GM19468 (cell line): ENCODE results near the gene TSHZ1.
A peak's percentile ranks its signal among the peaks of the same experiment; 100 is the strongest.

ENCODE experiments used
- ATAC-seq: cut with Tn5 transposase; IDR thresholded peaks from one replicate; pipeline ENCODE4 v1.9.1; 2021; ENCODE audit warnings: mild to moderate bottlenecking, moderate library complexity, moderate number of reproducible peaks; ENCODE audit not compliant: unreplicated experiment; ENCODE audit errors: extremely low read depth

The TSHZ1 gene

DNA sequence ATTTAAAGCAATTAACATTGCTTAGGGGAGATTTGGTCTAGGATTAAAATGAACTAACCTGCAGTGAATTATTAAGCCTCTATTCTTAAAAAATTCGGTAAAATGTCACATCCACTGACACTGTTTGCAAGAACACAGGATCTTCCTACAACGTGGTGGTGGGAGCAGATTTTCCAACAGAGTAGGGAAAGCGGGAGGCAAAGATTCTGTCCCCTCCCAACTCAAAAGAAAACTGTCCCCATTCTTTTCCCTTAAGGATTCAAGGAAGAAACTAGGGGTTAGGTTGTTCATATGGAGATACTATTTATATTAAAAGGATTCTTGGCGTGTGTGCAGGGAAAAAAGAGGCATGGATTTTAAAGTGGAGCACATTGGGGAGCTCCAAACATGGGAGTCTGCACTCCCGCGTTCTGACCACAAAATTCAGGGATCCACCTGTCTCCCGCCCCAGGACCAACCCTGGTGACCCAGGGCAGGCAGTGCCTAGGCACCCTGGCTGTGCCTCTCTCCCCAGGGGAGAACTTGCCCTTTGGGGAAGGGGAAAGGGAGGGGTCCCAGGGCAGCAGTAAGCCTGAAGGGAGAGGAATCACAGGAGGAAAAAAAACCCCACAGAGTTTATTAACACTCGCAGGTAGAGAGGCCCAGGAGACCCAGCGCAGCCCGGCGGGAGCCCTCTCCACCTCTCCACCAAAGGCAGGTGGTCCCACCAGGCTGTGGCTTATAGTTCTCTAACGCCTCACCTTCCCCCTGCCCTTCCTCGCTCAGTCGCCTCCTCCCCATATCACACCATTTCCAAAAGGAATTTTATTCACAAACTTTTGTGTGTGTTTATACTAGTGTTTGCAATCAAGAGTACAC, 3.9 kb upstream of the TSHZ1 start:
- no peak for ATAC-seq

DNA sequence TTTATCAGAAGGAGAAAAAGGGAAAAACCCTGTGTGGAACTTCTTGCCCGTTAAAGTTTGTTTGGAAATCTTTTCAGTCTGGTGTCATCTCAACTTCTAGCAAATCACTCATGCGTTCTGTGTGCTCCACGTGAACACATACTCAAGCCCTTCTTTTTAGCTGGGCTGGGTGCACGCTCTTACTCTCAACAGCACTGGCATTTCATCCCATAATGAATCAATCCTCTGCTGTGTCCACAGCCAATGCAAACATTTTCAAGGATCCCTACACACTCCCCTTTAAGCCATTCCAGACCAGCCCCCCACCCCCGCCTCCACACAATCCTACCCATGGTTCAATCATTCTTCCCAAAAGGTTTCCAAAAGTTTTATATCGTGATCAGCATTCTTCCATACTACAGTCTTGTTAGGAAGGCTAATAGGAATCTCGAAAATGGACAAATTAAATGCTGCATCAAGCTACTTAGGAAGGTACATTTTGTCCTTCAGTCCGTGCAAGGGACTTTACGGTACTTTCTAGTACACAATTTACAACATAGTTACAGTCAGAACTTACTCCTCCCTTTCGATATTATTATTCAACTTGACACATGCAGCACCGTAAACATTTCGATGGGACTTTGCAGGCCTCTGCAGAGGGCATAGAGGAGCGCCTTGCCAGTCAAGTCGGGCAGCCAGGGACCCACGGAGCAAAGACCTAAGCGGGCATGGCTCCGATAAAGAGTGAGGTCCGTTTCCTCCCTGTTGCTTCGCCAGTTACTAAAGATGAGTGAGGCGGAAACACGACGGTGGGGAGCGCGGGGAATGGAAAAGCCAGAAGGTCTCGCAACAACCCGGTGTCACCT, 3.1 kb upstream of the TSHZ1 start:
- ATAC-seq: no peak

DNA sequence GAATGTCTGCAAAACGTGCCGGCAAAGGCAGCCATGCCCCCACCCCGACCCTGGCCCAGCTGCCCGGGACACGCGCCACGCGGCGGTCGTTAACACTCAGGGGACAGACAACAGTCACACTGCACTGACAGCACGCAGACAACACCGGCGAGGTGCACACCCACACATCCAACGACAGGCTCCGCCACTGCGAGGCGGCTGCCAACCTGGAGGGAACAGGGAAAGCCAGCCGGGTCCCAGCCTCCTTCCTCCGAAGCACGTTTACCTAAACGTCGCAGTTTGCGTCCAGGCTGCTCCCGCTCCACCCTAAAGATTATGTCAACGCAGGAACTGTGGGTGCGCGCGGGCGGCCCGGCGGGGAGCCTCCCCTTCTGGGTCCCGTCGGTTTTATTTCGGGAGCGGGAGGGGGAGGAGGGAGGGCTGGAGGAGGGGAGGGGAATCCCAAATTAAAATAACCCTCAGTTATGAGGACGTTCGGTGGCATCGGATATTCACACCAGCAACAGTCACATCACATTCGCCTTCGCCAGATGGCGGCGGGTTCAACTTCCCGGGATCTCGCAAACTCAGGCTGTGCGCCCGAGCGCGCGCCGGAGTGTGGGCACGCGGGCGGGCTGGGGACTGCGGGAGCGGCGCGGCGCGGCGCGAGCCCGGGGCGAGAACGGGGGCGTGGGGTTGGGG, 2.3 kb upstream of the TSHZ1 start:
- ATAC-seq: no peak

DNA sequence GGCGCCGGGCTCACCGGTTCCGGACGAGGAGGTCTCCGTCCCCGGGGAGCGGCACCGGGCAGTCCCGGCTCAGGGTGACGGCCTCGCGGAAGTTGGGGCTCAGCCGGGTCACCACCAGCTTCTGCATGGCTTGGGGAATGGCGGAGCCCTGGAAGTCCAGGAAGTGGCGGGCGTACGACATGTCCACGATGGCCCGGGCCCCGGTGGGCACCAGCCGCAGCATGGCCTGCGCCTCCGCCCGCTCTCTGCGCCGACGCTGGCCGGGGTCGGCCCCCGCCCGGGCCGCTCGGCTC, 1.8 kb upstream of the TSHZ1 start:
- ATAC-seq: peak; percentile 6

DNA sequence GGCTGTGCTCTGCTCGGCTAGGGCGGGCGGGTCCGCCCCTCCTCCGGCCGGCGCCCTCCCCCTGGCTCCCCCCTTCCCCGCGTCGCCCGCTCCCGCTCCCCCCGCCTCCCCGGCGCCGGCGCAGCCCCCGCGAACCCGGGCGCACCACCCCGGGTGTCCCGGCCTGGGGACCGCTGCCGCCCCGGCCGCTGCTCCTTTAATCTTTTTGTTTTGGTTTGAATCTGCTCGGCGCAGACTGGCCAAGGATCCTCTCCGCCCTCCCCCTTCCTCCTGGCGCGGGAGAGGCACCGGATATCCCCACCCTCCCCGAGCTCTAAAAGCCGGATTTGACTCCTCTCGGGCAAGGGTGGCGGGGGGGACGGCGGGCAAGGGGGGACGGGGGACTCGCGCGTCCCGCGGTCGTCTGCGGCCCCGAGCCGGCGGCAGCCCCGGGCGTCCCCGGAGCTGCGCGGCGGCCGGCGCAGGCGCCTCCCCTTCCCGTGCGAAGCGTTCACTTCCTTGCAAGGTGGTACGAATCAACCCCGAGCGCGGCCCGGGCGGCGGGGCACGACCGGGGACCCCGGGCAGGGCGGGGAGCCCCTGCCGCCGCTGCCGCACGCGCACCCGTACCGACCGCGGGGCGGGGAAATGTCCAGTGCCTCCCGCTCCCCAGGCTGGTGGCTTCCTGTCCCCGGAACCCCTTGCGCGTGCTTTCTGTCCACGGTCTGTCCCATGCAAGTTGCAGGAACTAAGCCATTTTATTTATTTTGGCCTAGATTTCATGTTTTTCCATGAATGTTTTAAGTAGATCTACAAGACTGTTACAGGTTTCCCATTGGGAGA, 1.3 kb upstream of the TSHZ1 start, which contains the start of gene PTGR3:
Gene PTGR3 (minus strand): TSS at position 11 of the 822 bp plus-strand sequence. CDS start 81 bp downstream, outside the sequence.
- peak; percentile 14 for ATAC-seq

DNA sequence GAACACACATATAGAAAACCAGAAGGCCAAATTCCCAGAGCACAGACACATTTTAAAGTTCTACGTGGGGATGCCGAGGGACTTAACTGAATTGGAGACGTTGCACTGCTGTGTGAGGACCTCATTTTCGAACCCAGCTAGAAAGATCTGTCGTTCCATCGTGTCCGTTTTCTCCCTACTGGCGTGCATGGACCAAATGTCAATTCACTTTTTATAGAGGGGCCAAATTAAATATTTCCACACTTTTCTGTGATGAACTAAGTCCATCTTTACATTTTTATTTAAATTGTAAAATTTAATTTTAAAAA, 692 bp upstream of the TSHZ1 start:
- no peak for ATAC-seq

DNA sequence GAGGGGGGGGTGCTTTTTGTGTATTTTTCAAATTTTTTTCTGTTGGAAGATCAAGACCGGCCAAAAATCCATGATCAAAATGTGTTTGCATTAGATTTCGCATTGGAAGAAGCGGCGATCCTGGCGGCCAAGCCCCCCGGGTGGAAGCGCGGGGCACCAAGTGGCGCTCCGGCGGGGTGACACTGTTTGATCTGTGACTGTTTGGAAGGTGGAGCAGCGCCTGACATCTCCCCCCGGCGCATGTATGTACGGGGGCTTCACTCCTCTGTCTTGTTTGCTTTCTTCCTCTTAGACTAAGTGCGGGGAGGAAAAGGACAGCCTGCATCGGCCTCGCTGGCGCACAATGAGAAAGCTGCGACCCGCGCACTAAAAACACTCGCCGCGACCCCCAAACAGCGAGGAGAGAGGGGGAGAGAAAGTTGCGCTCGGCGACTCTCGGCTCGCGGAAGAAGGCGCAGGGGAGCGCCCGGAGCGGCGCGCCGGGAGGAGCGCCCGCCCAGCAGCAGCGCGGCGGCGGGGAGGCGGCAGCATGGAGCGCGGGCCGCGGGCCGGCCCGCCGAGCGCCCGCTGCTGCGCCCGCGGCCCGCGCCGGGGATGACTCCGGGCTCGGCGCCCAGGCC, 515 bp downstream of the TSHZ1 start:
- ATAC-seq: no peak

DNA sequence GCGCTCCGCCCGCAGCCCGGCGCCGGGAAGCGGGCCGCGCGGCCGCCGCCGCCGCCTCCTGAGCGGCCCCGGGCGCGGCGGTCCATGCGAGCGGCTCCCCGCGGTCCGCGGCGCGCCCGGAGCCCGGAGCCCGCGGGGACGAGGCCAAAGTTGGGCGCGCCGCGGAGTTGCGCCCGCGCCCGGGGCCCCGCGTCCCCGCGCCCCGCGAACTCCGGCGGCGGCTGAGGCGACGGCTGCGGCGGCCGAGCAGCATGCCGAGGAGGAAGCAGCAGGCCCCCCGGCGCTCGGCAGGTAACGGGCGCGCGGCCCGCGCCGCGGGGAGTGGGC, 992 bp downstream of the TSHZ1 start:
- no peak for ATAC-seq

DNA sequence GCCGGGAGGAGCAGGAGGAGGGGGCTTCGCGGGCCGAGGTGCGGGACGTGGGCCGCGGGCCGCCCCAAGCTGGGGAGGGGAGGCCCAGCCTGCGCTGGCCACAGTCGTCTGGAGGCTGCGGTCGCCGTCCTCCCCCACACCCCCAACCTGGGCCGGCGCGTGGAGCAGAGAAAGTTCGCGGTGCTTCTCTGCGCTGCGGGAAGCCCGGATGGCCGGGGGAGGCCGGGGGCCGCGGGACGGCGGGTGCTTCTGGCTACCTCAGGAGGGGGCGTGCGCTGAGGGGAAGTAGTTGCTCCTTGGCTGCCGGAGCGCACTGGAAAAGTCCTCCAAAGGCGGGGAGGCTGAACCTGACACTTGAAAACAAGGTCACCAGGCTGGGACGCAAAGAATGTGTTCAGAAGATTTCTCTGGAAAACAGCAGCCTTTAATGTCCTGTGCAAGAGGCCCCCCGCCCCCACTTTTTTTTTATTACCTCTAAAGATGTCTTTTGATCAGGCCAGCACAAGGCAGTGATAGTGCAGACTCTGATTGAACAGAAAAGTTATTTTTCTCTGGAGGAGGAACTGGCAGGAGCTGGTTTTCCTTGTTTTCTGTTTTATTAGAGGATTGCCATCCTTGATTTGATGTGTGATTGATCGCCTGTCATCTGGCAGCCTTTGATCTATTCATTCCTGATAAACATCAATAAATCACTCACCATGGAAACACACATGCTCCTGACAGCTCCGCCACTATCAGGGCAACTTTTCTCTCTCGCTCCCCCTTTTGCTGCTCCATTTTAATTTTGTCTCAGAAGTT, 1.6 kb downstream of the TSHZ1 start:
- no peak for ATAC-seq

DNA sequence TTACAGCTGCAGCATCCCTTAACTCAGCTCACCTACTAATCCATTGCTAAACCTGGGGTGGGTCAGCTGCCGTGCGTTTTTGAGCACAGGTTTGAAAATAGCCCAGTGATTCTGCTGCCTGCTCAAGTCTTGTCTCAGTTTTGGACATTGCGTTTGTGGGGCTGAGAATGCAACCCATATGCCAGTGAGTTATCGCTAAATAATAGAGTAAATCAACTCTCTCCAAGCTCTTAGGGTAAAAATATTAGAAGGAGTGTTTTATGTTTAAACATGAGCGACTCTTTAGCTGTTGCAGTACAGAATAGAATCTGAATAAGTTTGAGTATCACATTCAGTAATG, 2.1 kb downstream of the TSHZ1 start:
- no peak for ATAC-seq

DNA sequence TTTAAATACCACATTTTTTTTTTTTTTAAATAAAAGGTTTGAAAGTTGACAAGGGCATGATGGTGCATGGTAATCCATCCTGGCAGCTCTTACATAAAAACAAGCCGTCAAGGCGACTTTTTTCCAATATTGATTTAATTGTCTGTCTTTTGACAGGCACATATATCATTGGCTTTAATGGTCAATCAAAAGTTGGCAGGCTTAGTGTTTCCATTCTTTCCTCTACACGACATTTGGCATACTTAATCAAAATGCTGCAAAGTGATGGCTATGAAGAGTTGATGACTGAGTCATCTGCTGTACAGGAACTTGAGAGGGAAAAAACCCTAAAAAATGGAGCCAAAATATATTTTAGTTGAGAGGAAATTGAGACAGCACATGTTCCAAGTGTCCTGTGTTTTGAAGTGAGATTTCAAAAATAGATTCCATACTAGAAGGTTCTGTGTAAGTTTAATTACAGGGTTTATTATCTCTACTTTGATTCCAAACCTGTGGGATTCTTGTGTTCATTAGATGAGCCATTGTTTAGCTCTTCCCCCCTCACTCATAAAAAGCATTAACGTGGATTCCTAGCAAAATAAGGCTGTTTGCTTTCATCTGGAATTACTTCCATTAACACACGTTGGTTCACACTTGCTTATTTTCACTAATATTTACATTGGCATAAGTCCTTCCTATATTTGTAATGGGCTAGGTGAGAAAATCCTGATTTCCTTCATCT, 3.2 kb downstream of the TSHZ1 start:
- no peak for ATAC-seq

DNA sequence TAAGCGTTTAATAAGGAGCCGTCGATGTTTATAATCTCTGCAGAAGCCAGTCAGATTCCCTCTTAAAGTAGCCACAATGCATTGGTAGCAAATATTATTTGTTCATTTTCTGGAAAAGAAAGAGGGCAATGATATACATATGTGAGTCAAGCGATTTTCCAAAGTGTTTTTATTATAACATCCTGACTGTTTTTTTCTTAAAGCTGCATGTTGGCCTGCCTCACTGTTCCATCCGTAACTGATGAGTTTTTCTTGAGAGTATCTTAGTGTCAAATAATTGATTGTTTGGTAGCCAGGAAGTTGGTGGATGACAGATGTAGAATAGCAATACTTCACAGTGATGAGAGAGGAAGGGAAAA, 3.7 kb downstream of the TSHZ1 start:
- ATAC-seq: no peak

DNA sequence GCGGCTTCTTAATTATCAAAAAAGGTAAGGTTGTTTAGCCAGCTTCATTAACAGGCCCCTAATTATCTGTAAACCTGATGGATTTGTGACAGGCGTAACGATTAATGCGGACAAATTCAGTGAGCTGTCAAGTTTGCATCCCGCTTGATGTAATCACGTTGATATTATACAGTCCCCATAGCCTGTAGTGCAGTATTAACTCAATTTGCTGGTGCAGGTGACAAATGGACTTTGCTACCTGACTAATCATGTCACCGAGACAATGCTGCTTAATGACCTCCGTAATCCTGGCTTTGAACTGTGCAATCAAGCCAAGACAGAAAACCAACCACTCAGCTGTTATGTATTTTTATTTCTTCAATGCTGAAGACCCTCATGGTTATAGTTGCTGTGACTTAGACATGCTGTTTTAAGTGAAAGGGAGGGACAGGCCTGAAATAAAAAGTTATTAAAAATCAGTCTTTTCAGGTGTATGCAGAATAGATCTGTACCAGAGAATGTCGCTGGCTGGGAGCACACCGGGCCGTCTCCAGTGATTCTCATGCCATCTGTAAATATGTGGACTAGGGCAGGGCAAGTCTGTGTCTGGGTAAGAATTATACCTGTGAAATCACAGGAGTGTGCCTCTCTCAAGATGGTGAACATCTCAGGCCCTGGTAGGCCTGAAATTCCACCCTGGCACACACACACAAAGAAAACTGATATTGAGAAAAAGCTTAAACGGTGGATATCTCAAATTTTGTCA, 4.3 kb downstream of the TSHZ1 start:
- ATAC-seq: no peak

DNA sequence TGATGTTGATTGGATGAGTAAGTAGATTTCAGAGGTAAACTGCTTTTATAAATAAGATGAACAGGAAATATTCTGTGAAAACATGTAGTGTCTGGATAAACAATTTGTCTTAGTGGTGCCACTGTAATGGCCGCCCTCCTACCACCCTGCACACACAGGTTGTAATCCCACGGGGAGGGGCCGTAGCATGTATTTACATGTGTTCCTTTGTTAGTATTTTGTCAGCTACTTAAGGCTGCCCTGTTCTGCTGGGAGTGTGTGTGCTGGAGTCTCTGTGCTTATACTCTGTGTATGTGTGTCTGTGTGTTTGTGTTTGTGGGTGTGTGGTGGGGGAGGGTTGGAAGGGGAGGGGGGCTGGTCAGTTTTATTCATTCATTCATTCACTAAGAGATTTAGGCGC, 5.1 kb downstream of the TSHZ1 start:
- no peak for ATAC-seq

DNA sequence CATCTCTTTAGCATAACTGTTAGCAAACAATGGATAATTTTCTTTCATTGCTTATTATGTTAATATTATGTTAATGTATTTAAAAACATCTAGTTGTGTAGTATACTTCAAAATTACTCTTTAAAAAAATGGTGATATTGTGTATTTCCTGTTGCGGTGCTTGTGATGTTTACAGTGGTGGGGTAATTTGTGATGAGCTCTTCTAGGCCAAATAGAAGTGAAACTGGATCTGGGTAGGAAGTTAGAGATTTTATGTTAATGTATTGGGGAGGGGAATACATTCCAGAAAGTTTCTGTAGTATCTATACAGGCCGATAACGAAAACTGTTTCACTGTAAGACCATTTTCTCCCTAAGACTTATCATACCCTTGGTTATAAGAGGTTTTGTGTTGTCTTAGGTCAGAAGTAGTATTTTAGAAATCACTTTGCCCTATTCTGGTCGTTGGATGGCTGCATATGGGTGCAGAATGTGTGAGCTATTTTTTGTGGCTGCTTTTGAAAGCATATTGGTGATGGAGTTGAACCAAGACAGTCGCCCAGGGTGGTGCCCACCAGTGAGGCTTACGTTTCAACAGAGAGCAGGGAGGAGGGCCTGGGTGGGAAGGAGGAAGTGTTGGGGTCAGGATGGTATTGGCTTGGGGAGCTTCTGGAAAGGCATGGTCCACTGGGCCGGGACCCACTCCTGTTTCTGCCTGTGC, 5.8 kb downstream of the TSHZ1 start:
- no peak for ATAC-seq

DNA sequence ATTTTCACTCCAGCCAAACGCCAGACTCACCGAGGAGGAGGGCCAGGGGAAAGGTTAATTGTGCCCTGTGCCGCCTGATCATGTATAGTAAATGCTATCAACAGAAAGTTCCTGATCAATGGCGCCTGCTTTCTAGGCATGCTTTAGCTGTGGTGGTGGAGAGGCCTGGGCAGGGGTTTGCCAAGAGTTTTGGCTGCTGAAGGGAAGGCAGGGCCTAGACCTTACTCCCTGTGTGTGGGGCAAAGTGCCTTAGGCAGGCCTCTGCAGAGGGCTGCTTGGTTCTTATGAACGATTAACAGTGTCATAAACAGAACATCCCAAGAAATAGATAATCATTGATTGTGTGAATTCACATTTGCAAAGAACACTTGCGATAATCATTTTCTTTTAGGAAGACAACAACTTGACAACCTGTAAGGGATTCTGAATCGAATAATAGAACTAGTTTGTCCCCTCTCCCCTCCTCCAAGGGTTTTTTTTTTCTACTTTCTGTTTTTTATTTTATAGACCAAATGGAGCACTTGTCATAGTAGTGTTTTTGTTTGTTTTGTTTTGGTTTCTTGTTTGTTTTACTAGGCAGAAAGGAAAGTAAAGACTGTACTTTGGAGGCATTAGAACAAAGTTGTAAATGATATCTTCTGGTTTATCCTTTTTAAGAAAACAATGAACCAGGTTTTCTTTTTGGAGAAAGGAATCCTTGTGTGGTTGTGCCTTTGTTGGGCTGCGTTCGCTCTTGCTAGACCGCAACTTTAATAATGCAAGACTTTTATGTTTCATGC, 6.5 kb downstream of the TSHZ1 start:
- ATAC-seq: no peak
